Eye (tissue), 1 donor: Measurements from ENCODE around the gene PRKRA.
A peak's percentile ranks its signal among the peaks of the same experiment; 100 is the strongest.
"Not testable (repeated sequence)": the region's sequence is repeated elsewhere in the genome, so short reads cannot be mapped to it uniquely, and the experiment has no call there.

Experiments used
- DNase-seq: peaks from one replicate; pipeline ENCODE4 v3.0.0-alpha.2; 2015

Gene PRKRA

DNA sequence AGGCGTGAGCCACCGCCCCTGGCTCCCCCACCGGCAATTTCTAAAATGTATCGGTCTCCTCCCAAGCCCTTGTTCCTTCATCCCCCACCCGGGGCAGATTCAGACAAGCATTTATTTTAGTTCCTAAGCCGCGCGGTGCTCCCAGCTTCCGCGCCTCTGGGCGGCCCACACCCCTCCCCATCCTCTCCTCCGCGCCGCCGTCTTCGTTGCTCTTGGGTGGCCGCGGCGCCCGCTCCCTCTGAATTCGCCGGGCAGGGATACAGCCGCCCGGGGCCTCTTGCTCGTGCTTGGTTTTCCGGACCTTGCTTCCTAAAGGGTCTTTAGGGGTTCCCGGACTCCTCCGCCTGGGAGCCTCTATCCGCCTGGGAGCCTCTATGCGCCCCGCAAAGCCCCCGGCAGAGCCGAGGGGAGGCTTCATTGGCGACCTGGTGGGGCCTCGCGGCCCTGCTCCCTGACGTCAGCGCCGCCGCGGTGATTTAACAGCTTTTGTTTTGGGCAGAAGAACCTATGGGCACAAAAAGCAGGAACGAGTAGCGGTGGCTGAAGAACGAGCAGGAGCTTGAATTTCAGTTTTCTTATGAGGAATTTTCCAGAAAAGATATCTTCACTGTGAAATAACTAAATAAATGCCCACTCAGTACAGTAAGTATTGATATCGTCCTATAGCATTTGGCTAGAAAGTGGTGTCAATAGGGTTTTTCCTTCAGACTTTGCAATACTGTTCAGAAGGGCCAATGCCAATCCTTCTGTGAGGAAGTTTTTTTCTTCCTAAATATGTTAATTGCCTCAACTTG is 37.3 kb downstream of the PRKRA start:
- peak; percentile 93 for DNase-seq

DNA sequence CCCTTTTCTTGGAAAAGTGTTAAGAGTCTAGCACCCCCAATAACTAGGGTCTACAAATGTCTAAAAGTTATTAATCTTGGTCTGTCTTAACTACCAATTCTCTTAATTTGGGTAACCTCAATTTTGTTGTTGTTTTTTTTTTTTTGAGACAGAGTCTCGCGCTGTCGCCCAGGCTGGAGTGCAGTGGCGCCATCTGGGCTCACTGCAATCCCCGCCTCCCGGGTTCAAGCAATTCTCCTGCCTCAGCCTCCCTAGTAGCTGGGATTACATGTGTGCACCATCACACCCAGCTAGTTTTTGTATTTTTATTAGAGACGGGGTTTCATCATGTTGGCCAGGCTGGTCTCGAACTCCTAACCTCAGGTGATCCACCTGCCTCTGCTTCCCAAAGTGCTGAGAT is 38.5 kb downstream of the PRKRA start:
- DNase-seq = not testable (repeated sequence)

DNA sequence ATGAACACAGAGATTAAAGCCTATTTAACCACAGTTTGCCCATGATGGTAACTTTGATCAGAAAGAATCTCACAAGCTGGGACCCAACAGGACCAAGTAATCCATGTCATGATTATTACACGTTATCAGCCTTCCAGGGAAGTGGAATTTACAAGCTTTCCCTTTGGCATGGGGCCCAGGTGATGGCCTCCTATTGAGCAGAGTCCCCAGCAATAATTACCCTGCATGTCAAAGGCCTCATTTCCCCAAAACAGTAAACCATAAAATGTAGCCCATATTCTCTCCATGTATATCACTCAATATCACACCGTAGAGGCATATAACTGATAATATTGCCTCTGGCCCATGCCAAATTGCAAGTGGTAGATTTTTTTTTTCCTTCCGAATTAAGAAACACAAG is 38.9 kb downstream of the PRKRA start:
- no peak for DNase-seq

DNA sequence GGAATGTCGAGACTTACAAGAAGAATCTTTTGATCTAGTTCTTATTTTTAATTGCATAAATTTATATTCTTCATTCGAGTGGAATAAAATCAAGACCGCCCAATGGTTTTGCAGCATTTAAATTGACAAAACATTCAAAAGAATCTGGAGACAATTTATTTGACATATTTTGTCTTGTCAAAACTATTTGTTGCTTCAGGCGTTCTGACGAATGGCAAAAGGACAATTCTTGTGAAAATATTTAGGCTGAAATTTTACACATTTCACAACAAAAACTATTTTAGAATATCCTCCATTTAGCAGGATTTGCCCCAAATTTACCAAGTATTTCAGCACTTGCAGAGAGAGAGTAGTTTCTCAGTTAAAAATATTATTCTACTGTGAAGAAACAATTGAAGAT is 41.7 kb downstream of the PRKRA start:
- no peak for DNase-seq

DNA sequence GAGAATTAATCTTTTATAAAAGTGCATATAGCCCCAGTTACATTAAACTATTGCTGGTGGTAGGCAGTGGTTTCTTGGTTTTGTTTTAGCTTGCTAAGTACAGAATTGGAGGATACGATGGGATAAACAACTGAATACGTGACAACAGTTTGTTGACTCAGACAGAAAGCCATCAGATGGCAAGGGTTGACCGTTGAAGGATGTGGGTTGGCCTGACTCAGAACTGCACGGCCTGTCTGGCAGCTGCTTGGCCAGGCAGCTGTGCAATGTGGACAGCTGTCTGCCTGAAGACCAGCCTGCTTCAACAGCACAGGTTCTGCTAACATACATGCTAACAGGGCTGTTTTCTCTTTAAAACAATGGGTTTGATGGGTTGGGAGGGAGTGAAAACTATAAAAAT is 46.6 kb downstream of the PRKRA start:
- DNase-seq = peak; percentile 50

DNA sequence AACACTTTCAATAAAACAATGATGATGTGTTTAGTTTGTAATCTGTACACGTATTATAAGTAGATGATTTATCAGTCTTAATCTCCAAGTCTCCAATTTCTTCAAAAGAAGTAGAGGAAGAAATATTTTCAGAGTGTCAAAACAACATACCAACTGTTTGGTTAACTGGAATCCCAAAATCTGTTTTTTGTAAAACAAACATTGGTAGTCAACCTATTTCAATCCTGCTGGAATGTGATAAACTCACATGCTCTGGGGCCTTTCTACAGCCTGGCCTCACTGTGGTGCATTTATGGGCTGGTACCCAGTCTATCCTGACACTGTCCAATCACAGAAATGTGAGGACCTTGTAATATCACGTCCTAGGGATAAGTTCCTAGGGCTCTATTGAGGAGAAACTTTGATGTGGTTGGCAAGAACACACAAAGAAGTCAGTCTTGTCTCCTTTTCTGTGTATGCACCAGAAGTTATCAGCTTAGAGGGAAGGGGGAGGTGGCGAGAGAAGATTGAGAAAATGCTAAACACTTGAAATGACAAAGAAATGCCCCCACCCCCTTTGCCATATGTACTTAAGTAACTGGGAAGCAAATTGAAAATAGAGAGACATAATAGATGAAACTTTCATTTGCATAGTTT is 47.2 kb downstream of the PRKRA start:
- no peak for DNase-seq

DNA sequence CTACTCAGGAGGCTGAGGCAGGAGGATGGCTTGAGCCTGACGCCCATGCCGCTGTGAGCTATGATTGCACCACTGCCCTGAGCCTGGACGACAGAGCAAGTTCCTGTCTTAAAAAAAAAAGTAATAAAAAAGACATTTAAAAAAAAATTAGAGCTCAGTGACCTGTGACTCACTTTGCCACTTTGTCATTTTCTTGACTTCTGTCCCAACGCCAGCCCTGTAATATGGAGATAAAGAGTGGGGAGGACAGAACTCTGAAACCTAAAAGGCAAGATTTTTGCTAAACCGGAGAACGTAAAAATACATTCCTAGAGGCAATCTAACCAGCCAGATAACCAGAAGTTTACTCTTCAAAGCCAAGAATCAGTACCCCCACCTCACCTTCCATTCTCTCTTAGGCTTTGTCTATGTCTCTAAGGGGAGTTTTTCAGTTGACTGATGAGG is 49.0 kb downstream of the PRKRA start:
- no peak for DNase-seq

DNA sequence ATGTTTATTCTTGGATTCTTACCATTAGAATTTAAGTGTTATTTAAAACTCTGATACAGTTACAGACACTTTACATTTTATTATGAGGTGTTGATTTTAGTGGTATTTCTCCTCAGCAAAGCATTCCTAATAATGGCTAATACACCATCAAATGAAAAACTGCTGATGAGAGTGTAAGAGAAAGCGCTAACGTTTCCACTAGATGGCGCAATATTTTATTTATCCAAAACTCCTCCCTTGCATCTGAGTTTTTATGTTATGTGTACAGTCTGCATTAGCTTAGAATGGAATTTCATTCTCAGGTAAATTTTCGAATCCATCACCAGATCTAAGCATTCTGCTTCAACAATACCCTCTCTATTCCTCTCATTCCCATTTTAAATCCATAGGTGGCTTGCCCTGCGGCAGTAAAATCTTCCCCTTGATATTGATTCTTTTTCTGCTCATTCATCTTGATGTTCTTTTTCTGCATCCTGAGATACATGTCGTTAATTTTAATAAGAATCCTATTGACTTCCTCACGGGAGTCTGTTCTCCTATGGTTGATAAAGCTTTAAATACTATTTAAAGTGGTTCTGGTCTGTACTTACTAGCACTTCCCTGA is 53.9 kb downstream of the PRKRA start:
- DNase-seq = peak; percentile 80

DNA sequence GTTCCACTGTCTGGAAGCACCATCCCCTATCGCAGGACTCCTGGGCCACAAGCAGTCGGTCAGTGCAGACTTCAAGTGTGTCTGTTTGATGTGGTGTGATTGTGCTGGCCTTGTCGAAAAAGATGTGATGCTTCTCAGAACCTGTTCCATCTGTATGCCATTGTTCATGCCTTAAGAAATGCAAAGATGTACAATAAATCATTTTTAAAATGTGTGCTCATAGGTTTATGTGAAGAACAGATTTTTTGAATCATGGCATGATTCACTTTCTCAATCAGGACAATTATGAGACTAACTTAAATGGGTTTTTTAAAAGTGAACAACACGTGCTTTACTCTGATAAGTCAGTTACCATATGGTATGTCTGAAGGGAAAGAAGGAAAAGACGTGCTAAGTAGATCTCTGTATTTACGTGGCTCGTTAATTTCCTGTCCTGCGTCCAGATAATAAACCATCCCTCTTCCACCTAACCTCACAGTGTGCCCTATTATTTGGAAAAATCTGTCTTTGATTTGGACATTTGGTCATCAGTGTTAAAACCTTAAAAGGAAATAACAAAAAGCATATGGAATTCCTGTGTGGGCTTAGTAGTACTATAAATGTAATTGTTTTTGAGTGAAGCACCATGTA is 54.9 kb downstream of the PRKRA start:
- no peak for DNase-seq

DNA sequence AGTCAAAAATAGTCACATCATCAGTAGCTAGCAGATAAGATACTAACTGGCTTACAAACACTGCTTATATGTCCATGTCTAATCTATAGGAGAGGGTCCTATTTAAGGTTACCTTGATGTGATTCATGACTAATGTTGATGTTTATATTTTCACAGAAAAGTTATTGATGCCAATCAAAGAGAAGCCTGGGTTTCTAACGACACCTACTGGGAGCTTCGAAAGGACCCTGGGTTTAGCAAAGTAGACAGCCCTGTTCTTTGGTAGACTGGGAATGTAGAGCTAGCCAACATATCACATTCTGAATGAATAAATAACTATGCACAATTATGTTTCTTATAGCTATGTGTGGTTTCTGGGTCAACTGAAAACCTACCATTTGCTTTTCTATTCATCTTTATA is 55.7 kb downstream of the PRKRA start:
- no peak for DNase-seq

DNA sequence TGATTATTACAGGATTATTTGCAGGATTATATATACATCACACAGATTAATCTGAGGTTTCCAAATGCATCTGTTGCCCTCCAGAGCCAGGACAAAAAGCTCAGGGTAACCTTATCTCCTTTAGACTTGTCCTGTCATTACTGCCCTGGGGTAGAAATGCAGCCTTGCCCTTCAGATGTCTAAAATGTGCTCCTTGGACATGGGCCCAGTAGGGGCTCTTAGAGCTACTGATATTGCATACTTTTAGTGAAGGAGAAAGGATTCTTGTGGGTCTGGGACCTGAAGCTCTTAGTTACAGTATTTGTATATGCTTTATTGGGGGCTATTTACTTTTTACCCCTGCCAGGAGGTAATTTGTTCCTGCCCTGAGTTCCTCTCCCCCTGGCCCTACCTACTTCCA is 56.1 kb downstream of the PRKRA start:
- DNase-seq = no peak

DNA sequence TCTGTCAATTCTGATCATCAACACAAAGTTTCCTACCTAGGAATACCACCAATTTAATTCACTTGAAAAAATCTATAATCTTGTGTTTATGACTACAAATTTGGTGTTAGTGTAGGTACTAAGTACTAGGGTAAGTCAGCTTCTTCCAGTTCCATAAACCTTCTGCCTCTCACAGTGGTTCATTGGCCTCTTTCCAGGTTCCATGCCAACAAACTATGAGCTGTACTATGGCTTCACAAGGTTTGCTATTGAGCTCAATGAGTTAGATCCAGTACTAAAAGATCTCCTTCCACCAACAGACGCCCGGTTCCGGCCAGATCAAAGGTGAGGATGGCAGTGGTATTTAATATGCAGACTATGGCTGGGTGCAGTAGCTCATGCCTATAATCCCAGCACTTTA is 58.8 kb downstream of the PRKRA start:
- no peak for DNase-seq

DNA sequence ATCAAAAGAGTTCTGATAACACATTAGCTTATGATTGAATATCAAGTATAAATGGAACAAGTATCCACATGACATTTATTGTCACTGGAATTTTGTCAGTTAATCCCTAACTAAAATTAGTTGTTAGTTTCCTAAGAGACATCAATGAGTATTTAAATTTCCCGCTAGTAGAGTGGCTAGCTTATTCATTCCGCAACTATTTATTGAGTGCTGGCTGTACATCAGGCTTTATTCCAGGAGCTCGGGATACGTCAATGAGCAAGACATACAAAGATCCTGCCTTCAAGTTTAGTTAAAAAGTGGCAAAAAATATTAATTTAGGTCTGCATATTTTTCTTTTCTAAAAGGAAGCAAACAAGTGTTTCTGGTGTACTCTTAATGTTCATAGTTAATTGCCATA is 59.3 kb downstream of the PRKRA start:
- no peak for DNase-seq

DNA sequence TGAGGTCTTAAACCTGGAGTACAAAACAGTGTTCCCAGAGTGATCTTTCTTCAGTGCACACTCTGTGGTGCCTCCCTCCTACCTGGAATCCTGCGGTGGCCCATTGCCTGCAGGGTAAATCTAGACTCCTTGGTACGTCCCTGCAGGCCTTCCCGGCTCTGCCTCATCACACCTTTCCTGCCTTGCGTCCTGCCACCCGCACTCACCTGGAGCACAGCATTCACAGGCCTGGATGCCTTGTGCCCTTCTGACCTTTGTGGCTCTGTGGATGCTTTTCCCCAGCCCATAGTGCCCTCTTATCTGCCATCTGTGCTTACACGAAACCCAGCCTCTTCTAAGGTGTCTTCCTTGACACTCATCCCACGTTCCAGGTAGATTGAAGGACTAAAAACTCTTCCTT is 62.7 kb downstream of the PRKRA start:
- DNase-seq = no peak

DNA sequence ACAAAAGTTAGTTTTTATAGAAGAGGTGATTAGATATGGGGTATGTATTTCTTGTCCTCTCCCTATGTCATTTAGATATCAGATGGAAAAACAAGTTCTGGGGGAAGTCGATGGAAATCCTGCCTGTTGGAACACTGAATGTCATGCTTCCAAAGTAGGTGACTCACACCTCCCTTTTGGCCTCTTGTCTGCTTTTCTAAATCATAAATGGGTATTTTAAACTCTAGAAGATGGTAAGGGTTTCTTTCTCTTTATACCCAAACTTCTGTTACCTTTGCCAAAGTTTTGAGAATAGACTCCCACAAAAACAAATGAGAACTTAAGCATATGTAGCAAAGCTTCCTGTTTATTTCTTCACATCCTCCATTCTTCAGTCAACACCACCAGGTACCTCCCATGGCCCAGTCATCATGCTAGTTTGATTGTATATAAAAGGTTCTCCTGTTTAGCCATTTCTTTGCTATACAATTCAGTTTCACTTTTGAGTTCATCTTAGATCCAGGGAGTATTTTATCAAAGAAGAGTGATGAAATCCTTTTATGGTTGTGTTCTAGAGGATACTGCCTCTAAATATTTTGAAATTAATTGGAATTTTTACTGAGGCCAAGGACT is 63.9 kb downstream of the PRKRA start:
- DNase-seq = no peak

DNA sequence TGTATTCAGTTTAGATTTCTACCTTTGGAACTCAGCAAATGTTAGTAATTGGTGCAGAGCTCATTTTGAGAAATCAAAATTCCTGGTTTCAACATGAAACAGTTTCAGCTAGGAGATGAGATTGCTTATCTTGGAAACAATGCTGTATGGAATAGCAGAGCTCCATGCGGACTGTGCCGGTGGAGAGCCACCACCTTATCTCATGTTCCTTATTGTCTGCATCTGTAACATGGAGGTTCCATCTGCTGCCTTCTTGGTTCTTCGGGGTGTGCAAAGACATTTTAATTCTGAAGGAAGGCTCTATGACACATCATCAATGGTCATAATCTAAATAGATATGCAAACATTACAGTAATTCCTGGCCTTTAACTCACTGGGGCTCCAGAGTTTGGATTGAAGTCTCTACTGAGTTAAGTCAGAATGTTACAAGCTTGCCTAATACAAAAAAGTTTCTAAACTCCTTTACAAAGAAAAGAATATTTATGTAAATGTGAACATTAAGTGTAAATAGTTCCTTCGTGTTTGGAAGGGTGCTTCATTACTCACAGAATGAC is 65.3 kb downstream of the PRKRA start:
- no peak for DNase-seq

DNA sequence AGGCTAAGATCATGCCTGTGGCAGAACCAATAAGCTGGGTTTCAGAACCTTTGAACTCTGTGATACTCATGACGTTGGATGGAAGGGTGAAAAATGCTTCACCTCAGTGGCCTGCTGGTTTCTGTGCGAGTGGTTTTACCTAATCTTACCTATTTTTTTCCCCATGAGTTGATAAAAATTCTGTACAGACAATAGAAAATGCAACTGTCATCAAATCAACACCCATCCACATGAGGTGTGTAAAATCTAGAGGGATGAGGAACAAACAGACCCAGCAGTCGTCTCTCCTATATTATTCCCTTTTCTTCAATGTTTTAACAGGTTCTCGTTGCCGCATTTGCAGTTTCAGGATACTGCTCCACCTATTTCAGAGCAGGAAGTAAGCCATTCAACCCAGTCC is 67.3 kb downstream of the PRKRA start:
- no peak for DNase-seq
